ENCODE data around the gene MATR3.

GRCh38 chr5:139315056-139315615 is 21.6 kb downstream of the MATR3 start:
- TF ChIP-seq CTCF (IDR thresholded peaks at IDR 0.05): no peak
- TF ChIP-seq POLR2A (IDR thresholded peaks at IDR 0.05): no peak
